ENCODE results near the gene DUOX2.

DUOX2 gene

DNA sequence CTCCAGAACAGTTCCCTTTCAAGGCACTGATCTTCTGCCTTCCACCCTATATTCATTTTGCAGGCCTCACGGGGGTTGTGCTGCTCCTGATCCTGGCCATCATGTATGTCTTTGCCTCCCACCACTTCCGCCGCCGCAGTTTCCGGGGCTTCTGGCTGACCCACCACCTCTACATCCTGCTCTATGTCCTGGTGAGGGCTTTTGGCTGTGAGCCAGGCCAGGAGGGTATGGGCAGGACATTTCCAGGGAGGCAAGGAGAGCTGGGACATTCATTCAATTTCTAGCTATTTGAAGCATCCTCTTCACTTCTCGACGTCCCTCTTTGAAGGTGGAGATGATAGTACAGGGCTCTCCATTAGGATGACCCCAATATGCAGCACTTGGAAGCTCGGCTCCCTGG lies 41.8 kb upstream of the DUOX2 start:
- TF ChIP-seq CTCF (IDR thresholded peaks at IDR 0.05; ENCODE audit: borderline replicate concordance, insufficient read depth, low read depth, low read length), result no peak
- H3K4me3 ChIP-seq (ENCODE audit: low read depth, low read length), result no peak overlapping the region

- TF ChIP-seq CTCF (IDR thresholded peaks at IDR 0.05; ENCODE audit: borderline replicate concordance, insufficient read depth, low read depth, low read length), result no peak
- H3K4me3 ChIP-seq (ENCODE audit: low read depth, low read length), result no peak overlapping the region
These were observed 38.2 kb upstream of the DUOX2 start for GRCh38 chr15:45151998-45152828.

DNA sequence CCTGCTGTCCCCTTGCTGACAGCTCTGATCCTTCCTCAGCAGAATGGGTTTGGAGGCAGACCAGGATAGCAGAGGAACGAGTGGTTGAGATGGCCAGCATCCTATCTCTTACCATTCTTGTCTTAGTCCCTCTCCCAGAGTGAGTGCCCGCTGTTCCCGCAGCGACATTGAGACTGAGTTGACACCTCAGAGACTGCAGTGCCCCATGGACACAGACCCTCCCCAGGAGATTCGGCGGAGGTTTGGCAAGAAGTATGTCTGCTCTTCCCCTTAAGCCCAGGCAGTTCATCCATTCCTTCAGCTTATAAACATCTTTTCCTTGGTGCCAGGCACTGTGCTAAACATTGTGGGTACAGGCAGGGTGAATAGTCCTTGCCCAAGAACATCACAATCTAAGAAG lies 37.0 kb upstream of the DUOX2 start:
- no peak overlapping the region for H3K4me3 ChIP-seq (ENCODE audit: low read depth, low read length)
- no peak for TF ChIP-seq CTCF (IDR thresholded peaks at IDR 0.05; ENCODE audit: borderline replicate concordance, insufficient read depth, low read depth, low read length)

DNA sequence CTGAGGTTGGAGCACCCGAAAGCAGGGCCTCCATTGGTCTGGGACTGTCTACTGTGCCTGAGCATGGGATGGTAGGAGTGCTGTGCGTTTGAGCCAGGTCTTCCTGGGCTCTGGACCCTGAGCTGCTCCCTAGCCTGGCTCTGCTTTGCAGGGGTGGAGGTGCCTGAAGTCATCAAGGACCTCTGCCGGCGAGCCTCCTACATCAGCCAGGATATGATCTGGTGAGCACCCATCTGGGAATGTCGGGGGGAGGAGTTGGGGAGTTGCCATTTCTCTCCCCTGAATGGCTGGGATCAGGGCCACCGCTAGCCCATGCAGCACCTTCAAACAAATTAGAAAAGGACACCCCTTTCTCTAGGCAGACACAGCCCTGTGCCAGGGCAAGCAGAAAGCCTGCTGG lies 36.5 kb upstream of the DUOX2 start:
- no peak for TF ChIP-seq CTCF (IDR thresholded peaks at IDR 0.05; ENCODE audit: borderline replicate concordance, insufficient read depth, low read depth, low read length)
- H3K4me3 ChIP-seq (ENCODE audit: low read depth, low read length), result no peak overlapping the region

- no peak for TF ChIP-seq CTCF (IDR thresholded peaks at IDR 0.05; ENCODE audit: borderline replicate concordance, insufficient read depth, low read depth, low read length)
- no peak overlapping the region for H3K4me3 ChIP-seq (ENCODE audit: low read depth, low read length)
These were observed 35.1 kb upstream of the DUOX2 start for GRCh38 chr15:45149060-45149459.

DNA sequence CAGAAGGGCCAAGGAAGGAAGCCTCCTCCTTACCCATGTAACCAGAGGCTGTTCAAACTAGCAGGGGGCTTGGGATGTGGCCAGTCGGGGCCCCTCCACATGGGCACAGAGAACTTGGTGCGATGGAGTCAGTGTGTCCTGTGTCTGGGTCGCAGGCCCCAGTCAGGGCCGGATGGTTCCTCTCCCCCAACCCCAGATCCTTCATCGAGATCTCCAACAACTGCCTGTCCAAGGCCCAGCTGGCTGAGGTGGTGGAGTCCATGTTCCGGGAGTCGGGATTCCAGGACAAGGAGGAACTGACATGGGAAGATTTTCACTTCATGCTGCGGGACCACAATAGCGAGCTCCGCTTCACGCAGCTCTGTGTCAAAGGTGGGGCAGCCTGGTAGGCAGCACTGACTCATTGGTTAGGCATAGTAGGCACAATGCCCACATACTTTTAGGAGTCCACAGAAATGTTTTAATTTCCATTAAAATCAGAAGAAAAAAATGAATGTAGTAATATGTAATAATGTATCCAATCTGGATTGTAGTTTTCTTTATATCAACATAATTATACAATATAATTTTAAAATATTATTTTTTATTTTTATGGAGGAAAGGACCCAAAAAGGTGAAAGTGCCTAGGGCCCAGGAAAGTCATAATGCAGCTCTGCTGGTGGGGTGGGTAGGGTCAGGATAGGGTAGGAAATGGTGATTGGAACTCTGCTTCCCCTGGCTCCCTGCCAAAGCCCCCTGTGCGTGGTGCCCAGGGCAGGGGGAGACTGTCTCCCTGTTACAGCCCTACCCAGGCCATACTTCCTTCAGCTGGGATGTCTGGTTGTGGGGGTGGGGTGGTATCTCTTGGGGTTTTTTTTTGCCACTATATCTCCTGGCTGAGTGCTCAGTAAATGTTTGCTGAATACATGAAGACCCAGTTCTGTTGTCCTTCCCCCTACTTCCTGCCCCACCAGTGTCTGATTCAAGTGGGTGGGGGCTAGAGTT lies 34.4 kb upstream of the DUOX2 start:
- TF ChIP-seq CTCF (IDR thresholded peaks at IDR 0.05; ENCODE audit: borderline replicate concordance, insufficient read depth, low read depth, low read length), result no peak
- no peak overlapping the region for H3K4me3 ChIP-seq (ENCODE audit: low read depth, low read length)

Measured in GM12875 (cell line).